IMR-90 (cell line): Measurements from ENCODE around the gene ZC3HAV1L. TPM values are rescaled to one million over a fixed set of nuclear protein-coding genes. Genes with fewer than 3 reads are reported as not detected.

Experiments
- ATAC-seq: fragments of 200-7000 bp; cut with Tn5 transposase; 2 replicates; pipeline ENCODE4 v1.9.1; 2020; ENCODE audit warnings: low read depth, mild to moderate bottlenecking, moderate library complexity
- BruUV-seq: library from RNA; stranded (reverse); fragments of 400-500 nt; replicated peaks from 2 replicates; lab custom pipeline; 2021; lab: Mats Ljungman, UMichigan
- CTCF ChIA-PET: fragments of 300-600 bp; formaldehyde crosslinking; extraction: SDS; loops from one replicate; lab custom pipeline; 2021; ENCODE audit warnings: antibody characterized with exemption; lab: Yijun Ruan, JAX
- POLR2A ChIA-PET: fragments of 300-600 bp; sonication (Branson Sonifier 250); formaldehyde crosslinking; loops from one replicate; lab custom pipeline; 2022; ENCODE audit warnings: antibody characterized with exemption; ENCODE audit not compliant: unreplicated experiment; lab: Charles Lee
- DNase-seq: peaks from one replicate; pipeline ENCODE4 v3.0.0; 2013
- H2AFZ ChIP-seq: replicated peaks from 2 replicates; pipeline ENCODE3; 2013; ENCODE audit warnings: low read length, mild to moderate bottlenecking; ENCODE audit not compliant: poor library complexity
- H2AK5ac ChIP-seq: 2 replicates; pipeline ENCODE4 v1.6.1; 2013; ENCODE audit warnings: low read depth, low read length, inconsistent platforms
- H2AK9ac ChIP-seq: replicated peaks from 2 replicates; pipeline ENCODE3; 2013; ENCODE audit warnings: mild to moderate bottlenecking, low read depth, low read length, moderate library complexity; ENCODE audit not compliant: poor library complexity
- H2BK120ac ChIP-seq: 2 replicates; pipeline ENCODE4 v1.6.1; 2013; ENCODE audit warnings: low read depth, low read length, inconsistent platforms
- H2BK15ac ChIP-seq: 3 replicates; pipeline ENCODE4 v1.6.1; 2013; ENCODE audit warnings: low read depth, low read length, inconsistent platforms
- H2BK20ac ChIP-seq: 2 replicates; pipeline ENCODE4 v1.6.1; 2013; ENCODE audit warnings: low read depth, mild to moderate bottlenecking, inconsistent platforms, low read length, moderate library complexity
- H2BK5ac ChIP-seq: 2 replicates; pipeline ENCODE4 v1.6.1; 2013; ENCODE audit warnings: mild to moderate bottlenecking, low read depth, low read length, inconsistent platforms; ENCODE audit not compliant: poor library complexity, severe bottlenecking
- H3K14ac ChIP-seq: replicated peaks from 2 replicates; pipeline ENCODE4 v1.6.1; 2013; ENCODE audit warnings: low read depth, low read length, inconsistent platforms
- H3K18ac ChIP-seq: 2 replicates; pipeline ENCODE4 v1.6.1; 2013; ENCODE audit warnings: low read depth, low read length, control low read depth
- H3K23ac ChIP-seq: 2 replicates; pipeline ENCODE4 v1.6.1; 2013; ENCODE audit warnings: low read depth, low read length, inconsistent platforms
- H3K27ac ChIP-seq: 2 replicates; pipeline ENCODE4 v1.5.1; 2013; ENCODE audit warnings: mild to moderate bottlenecking, control low read depth, low read length; ENCODE audit not compliant: insufficient read depth
- H3K27me3 ChIP-seq: 2 replicates; pipeline ENCODE4 v1.6.1; 2013; ENCODE audit warnings: low read length; ENCODE audit not compliant: control insufficient read depth, insufficient read depth
- H3K36me3 ChIP-seq: 2 replicates; pipeline ENCODE4 v1.6.1; 2013; ENCODE audit warnings: low read length, mixed read lengths; ENCODE audit not compliant: control insufficient read depth, insufficient read depth
- H3K4ac ChIP-seq: 2 replicates; pipeline ENCODE4 v1.6.1; 2013; ENCODE audit warnings: low read depth, low read length, inconsistent platforms
- H3K4me1 ChIP-seq: 2 replicates; pipeline ENCODE4 v1.6.1; 2013; ENCODE audit warnings: low read length, mixed read lengths; ENCODE audit not compliant: control insufficient read depth, insufficient read depth
- H3K4me2 ChIP-seq: 2 replicates; pipeline ENCODE4 v1.6.1; 2013; ENCODE audit warnings: low read depth, mild to moderate bottlenecking, control low read depth, low read length, moderate library complexity
- H3K4me3 ChIP-seq: 2 replicates; pipeline ENCODE4 v1.5.1; 2013; ENCODE audit warnings: low read depth, mild to moderate bottlenecking, control low read depth, low read length, moderate library complexity; ENCODE audit not compliant: insufficient read depth
- H3K56ac ChIP-seq: 2 replicates; pipeline ENCODE4 v1.6.1; 2013; ENCODE audit warnings: low read length, inconsistent platforms; ENCODE audit not compliant: insufficient read depth; ENCODE audit errors: extremely low read depth
- H3K79me1 ChIP-seq, 2 experiments: 2 replicates each; pipeline ENCODE4 v1.6.1; 2013; ENCODE audit warnings: low read length in 2 of 2, inconsistent platforms in 1 of 2, low read depth in 1 of 2
- H3K9ac ChIP-seq: 2 replicates; pipeline ENCODE4 v1.6.1; 2013; ENCODE audit warnings: low read depth, low read length, control low read depth
- H3K9me1 ChIP-seq: 2 replicates; pipeline ENCODE4 v1.6.1; 2013; ENCODE audit warnings: low read length, inconsistent platforms; ENCODE audit not compliant: insufficient read depth
- H3K9me3 ChIP-seq: 2 replicates; pipeline ENCODE4 v1.6.1; 2013; ENCODE audit warnings: low read length; ENCODE audit not compliant: control insufficient read depth, insufficient read depth
- H4K20me1 ChIP-seq: 2 replicates; pipeline ENCODE4 v1.6.1; 2013; ENCODE audit warnings: low read length, inconsistent platforms; ENCODE audit not compliant: insufficient read depth
- H4K5ac ChIP-seq: 2 replicates; pipeline ENCODE4 v1.6.1; 2013; ENCODE audit warnings: mild to moderate bottlenecking, low read depth, low read length, control low read depth
- H4K8ac ChIP-seq, 2 experiments: 2 replicates each; pipeline ENCODE4 v1.6.1; 2013; ENCODE audit warnings: low read depth in 2 of 2, low read length in 2 of 2, control low read depth in 1 of 2, inconsistent platforms in 1 of 2
- H4K91ac ChIP-seq: 2 replicates; pipeline ENCODE4 v1.6.1; 2013; ENCODE audit warnings: low read depth, low read length, inconsistent platforms; ENCODE audit not compliant: insufficient read depth
- CEBPB ChIP-seq: IDR thresholded peaks from 2 replicates; pipeline ENCODE4 v1.6.1; 2012; ENCODE audit warnings: low read depth, low read length, improper control_type of control experiment
- CHD1 ChIP-seq: IDR thresholded peaks from 2 replicates; pipeline ENCODE4 v1.6.1; 2012; ENCODE audit warnings: low read depth, low read length, improper control_type of control experiment
- CTCF ChIP-seq: conservative IDR thresholded peaks from 2 replicates; pipeline ENCODE4 v1.5.1; 2012; ENCODE audit warnings: mild to moderate bottlenecking, low read depth, low read length, improper control_type of control experiment
- ELK1 ChIP-seq: fragments of 150-350 bp; IDR thresholded peaks from 2 replicates; pipeline ENCODE4 v1.6.1; 2016; ENCODE audit warnings: low read depth, mild to moderate bottlenecking, low read length, moderate library complexity, borderline replicate concordance
- FOS ChIP-seq: fragments of 150-350 bp; IDR thresholded peaks from 2 replicates; pipeline ENCODE4 v1.6.1; 2016; ENCODE audit warnings: low read depth, low read length
- MAZ ChIP-seq: IDR thresholded peaks from 2 replicates; pipeline ENCODE4 v1.6.1; 2012; ENCODE audit warnings: low read depth, mild to moderate bottlenecking, low read length, improper control_type of control experiment, moderate library complexity, borderline replicate concordance
- MXI1 ChIP-seq: IDR thresholded peaks from 2 replicates; pipeline ENCODE4 v1.6.1; 2012; ENCODE audit warnings: low read depth, mild to moderate bottlenecking, low read length, moderate library complexity, borderline replicate concordance
- NFE2L2 ChIP-seq: fragments of 150-350 bp; IDR thresholded peaks from 2 replicates; pipeline ENCODE4 v1.6.1; 2016; ENCODE audit warnings: low read depth, mild to moderate bottlenecking, low read length
- RAD21 ChIP-seq: IDR thresholded peaks from 2 replicates; pipeline ENCODE4 v1.6.1; 2012; ENCODE audit warnings: low read length, improper control_type of control experiment
- RCOR1 ChIP-seq: IDR thresholded peaks from 2 replicates; pipeline ENCODE4 v1.6.1; 2012; ENCODE audit warnings: mild to moderate bottlenecking, low read length, improper control_type of control experiment; ENCODE audit not compliant: insufficient replicate concordance
- RFX5 ChIP-seq: IDR thresholded peaks from 2 replicates; pipeline ENCODE4 v1.8.0; 2012; ENCODE audit warnings: low read depth, mild to moderate bottlenecking, low read length, moderate library complexity
- SMC3 ChIP-seq: fragments of 150-350 bp; IDR thresholded peaks from 2 replicates; pipeline ENCODE4 v1.6.1; 2016; ENCODE audit warnings: low read depth, mild to moderate bottlenecking, antibody characterized with exemption, low read length, moderate library complexity
- USF2 ChIP-seq: fragments of 150-350 bp; IDR thresholded peaks from 2 replicates; pipeline ENCODE4 v1.6.1; 2017; ENCODE audit warnings: mild to moderate bottlenecking, antibody characterized with exemption, low read length, low read depth
- WGBS, 2 experiments: methylation state at CpG; one replicate each; pipeline versions ENCODE4 v1.1.5 to v1.1.7; 2013; ENCODE audit warnings: missing lambda C conversion rate in 2 of 2; ENCODE audit not compliant: insufficient read length in 1 of 2; ENCODE audit errors: extremely low coverage in 2 of 2; 5-methylcytosine and 5-hydroxymethylcytosine counted together
- dilution Hi-C: fragments of 300-500 bp; cut with HindIII; formaldehyde crosslinking; loops from one replicate; pipeline ENCODE4 v1.14.3; 2018; ENCODE audit warnings: low sequenced_read_pairs; ENCODE audit not compliant: unreplicated experiment
- in situ Hi-C: fragments of 300-500 bp; cut with MboI; formaldehyde crosslinking; loops from 3 replicates; pipeline ENCODE4 v1.14.3; 2019; ENCODE audit warnings: low sequenced_read_pairs, inconsistent platforms, mixed read lengths
- intact Hi-C: fragments of 100-400 bp; cut with micrococcal nuclease; formaldehyde crosslinking; loops from 2 replicates; pipeline ENCODE4 v1.10.0; 2022
- polyA plus RNA-seq, 3 experiments: library from polyadenylated mRNA; depleted of rRNA; stranded (reverse); fragments of >200 nt; gene quantifications; 2 replicates each; pipeline ENCODE4 v1.2.3, GENCODE V29; 2012; ENCODE audit warnings: low replicate concordance in 1 of 3
- total RNA-seq: library from RNA; depleted of rRNA; stranded (reverse); fragments of >200 nt; gene quantifications from 2 replicates; pipeline ENCODE4 v1.2.3, GENCODE V29; 2012

The ZC3HAV1L gene
- total and polyA plus RNA-seq, 2 of the 4 experiments (the other 2 are of a cell fraction): 4.5 to 9.4 TPM

- no peak overlapping the region for H2BK5ac ChIP-seq
- H4K20me1 ChIP-seq: peaks cover 8% of the 10 kb centered on the region
- H3K56ac ChIP-seq: no peak overlapping the region
- H3K4ac ChIP-seq: no peak overlapping the region
- intact Hi-C loops (no loop called here), dilution Hi-C loops (no loop called here), in situ Hi-C loops (no loop called here)
- CTCF ChIA-PET: no interaction called here
- H3K23ac ChIP-seq: no peak overlapping the region
- TF ChIP-seq CEBPB (no peak), NFE2L2 (no peak), CHD1 (no peak), RCOR1 (no peak), RFX5 (no peak), FOS (no peak), MXI1 (no peak), ELK1 (no peak), CTCF (no peak), SMC3 (no peak), USF2 (no peak), RAD21 (no peak), MAZ (no peak)
- no TSS peak for BruUV-seq
- H3K18ac ChIP-seq: no peak overlapping the region
- H4K91ac ChIP-seq: no peak overlapping the region
- no peak for ATAC-seq
- peaks cover 8% of the 10 kb centered on the region for H3K9me1 ChIP-seq
- H3K14ac ChIP-seq: no peak overlapping the region
- H3K4me1 ChIP-seq: peaks cover 2% of the 10 kb centered on the region
- no peaks in the 10 kb centered on the region for H3K27me3 ChIP-seq
- no peak overlapping the region for H4K5ac ChIP-seq
- H2AFZ ChIP-seq: no peak overlapping the region
- H3K4me3 ChIP-seq: no peak overlapping the region
- no peak for DNase-seq
- H3K4me2 ChIP-seq: no peak overlapping the region
- H3K79me1 ChIP-seq: peaks cover 26 to 46% of the 10 kb centered on the region in 2 experiments
- H3K36me3 ChIP-seq: peaks cover 55% of the 10 kb centered on the region
- no peaks in the 10 kb centered on the region for H3K9me3 ChIP-seq
- no peak overlapping the region for H2BK120ac ChIP-seq
- no peak overlapping the region for H3K27ac ChIP-seq
- WGBS, 2 experiments: no CpG with 5 or more reads among the region's 3 CpGs
- POLR2A ChIA-PET: no interaction called here
- no peak overlapping the region for H2AK5ac ChIP-seq
- no peak overlapping the region for H3K9ac ChIP-seq
- H2BK15ac ChIP-seq: no peak overlapping the region
- H2BK20ac ChIP-seq: no peak overlapping the region
- no peak overlapping the region for H4K8ac ChIP-seq
- H2AK9ac ChIP-seq: no peak overlapping the region
These were observed 6.5 kb downstream of the ZC3HAV1L start for GRCh38 chr7:139029353-139029752.
